ENCODE data around the gene BGLAP. TPM values are rescaled to one million over a fixed set of nuclear protein-coding genes. Genes with fewer than 3 reads are reported as not detected.

Gene BGLAP
- under 1 TPM in 6 of 9 donors, not detected in 3; 0.37 to 0.99 (median 0.65) TPM for total RNA-seq
- polyA plus RNA-seq = under 1 TPM; 0.32 to 0.57 TPM
- long read RNA-seq, donor 1, partial matches to known transcripts = 1 of 1 reads
- long read RNA-seq, donor 1, other reads (novel, unspliced or antisense) = 0 of 1 reads
- long read RNA-seq, donor 2 = 0 reads
- long read RNA-seq, donor 3 = 0 reads

DNA sequence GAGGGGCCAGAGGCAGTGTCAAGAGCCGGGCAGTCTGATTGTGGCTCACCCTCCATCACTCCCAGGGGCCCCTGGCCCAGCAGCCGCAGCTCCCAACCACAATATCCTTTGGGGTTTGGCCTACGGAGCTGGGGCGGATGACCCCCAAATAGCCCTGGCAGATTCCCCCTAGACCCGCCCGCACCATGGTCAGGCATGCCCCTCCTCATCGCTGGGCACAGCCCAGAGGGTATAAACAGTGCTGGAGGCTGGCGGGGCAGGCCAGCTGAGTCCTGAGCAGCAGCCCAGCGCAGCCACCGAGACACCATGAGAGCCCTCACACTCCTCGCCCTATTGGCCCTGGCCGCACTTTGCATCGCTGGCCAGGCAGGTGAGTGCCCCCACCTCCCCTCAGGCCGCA, at the start of gene BGLAP:
BGLAP (plus strand) TSS at position 259 of the 400 bp plus-strand sequence; CDS start at position 307, 48 bp downstream.
- no peak for DNase-seq
- Histone ChIP-seq H3K27ac (no peak within 1 kb of the TSS), H3K4me3 (no peak within 1 kb of the TSS), H3K4me1 (peaks cover 3 to 19% (median 12%) of the 10 kb centered on the region in 12 donors), H3K36me3 (peaks cover 0 to 51% (median 38%) of the 10 kb centered on the region in 9 donors), H3K27me3 (peaks cover 0 to 17% (median 14%) of the 10 kb centered on the region in 9 donors), H3K9me3 (no peaks in the 10 kb centered on the region)
- intact Hi-C loops (cut with DNase I) = loop anchor here in 1 of 10 donors (10.0 kb wide), 1 partner anchor 73 kb away; no protein-coding TSS in a partner anchor
- 85 to 90% (median 90%) methylated on average over 12 to 14 of the region's 14 CpGs for WGBS, 4 donors
- TF ChIP-seq POLR2A (IDR thresholded peaks at IDR 0.05) = no peak
- TF ChIP-seq, protein P1, sequence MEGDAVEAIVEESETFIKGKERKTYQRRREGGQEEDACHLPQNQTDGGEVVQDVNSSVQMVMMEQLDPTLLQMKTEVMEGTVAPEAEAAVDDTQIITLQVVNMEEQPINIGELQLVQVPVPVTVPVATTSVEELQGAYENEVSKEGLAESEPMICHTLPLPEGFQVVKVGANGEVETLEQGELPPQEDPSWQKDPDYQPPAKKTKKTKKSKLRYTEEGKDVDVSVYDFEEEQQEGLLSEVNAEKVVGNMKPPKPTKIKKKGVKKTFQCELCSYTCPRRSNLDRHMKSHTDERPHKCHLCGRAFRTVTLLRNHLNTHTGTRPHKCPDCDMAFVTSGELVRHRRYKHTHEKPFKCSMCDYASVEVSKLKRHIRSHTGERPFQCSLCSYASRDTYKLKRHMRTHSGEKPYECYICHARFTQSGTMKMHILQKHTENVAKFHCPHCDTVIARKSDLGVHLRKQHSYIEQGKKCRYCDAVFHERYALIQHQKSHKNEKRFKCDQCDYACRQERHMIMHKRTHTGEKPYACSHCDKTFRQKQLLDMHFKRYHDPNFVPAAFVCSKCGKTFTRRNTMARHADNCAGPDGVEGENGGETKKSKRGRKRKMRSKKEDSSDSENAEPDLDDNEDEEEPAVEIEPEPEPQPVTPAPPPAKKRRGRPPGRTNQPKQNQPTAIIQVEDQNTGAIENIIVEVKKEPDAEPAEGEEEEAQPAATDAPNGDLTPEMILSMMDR (IDR thresholded peaks at IDR 0.05) = no peak
- ATAC-seq = no peak

DNA sequence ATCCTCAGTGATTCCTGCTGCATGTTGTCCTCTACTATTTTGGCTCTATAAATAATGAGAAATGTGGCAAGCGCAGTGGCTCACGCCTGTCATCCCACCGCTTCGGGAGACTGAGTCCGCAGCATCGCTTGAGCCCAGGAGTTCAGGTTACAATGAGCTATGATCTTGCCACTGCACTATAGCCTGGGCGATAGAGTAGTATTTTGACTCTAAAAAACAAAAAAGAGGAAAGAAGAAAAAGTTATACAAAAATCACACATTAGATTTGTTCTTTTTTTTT, 48.8 kb upstream of the BGLAP start:
- H3K9me3 ChIP-seq = no peaks in the 10 kb centered on the region

DNA sequence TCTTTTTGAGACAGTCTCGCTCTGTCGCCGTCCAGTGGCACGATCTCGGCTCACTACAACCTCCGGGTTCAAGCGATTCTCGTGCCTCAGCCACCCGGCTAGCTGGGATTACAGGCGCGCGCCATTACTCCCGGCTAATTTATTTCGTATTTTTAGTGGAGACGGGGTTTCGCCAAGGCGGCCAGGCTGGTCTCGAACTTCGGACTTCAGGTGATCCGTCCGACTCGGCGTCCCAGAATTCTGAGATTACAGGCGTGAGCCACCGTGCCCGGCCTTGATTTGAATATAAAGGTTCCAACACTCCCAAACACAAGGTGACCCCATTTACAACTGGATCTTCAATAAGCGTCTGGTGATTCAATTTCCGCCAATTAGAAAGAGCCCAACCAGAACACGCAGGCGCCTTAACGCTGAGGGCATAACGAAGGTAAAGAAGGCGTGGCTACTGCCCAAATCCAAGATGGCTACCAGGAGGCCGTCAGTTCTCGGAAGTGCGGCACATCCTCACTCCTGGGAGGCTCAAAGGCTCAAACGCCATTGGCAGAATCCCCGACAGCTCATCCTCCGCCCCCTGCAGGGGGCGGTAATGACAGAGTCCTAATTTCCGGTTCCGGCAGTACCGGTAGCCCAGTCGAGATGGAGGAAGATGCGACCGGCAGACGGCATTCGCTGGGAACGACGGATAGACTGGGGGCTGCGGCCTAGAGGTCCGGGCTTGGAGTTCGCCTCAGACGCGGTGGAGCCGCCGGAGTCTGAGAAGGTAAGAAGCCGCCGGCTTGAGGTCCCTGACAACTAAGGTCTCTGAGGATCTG, 48.3 kb upstream of the BGLAP start, which contains the start of gene SLC25A44:
SLC25A44 (plus strand) TSS at position 617 of the 812 bp plus-strand sequence. CDS start 5,744 bp downstream, outside the sequence.
- Histone ChIP-seq H3K27ac (peak within 1 kb of the TSS in 11 of 12 donors; percentile 74 to 92 (median 88)), H3K36me3 (peaks cover 0 to 26% (median 5%) of the 10 kb centered on the region in 9 donors), H3K9me3 (no peaks in the 10 kb centered on the region), H3K4me3 (peak within 1 kb of the TSS; percentile 59 to 99 (median 82)), H3K4me1 (peaks cover 0 to 51% (median 27%) of the 10 kb centered on the region in 12 donors), H3K27me3 (no peaks in the 10 kb centered on the region)
- WGBS, 4 donors = 2 to 6% (median 5%) methylated on average over 57 to 59 of the region's 59 CpGs
- DNase-seq (peak; percentile 96 to 97 (median 97)), ATAC-seq (peak; percentile 99 to 100 (median 100))
- intact Hi-C loops (cut with DNase I) = loop anchor here in 2 of 10 donors (2.0 to 5.0 kb wide), 3 partner anchors 19 to 46 kb away; partner anchors contain the start of gene PMF1 (in 1 of the 2)
- peak in 1 of 2 donors; percentile 71 for TF ChIP-seq POLR2A (IDR thresholded peaks at IDR 0.05)
- TF ChIP-seq, protein P1 (IDR thresholded peaks at IDR 0.05) = peak; percentile 35 to 82 (median 66)

More for the DNA sequence above, 48.8 kb upstream of the BGLAP start:
- no peak for ATAC-seq
- H3K27ac ChIP-seq = peak overlapping the region in 11 of 12 donors; percentile 74 to 92 (median 88)
- H3K4me3 ChIP-seq = peak overlapping the region; percentile 59 to 99 (median 82)
- H3K36me3 ChIP-seq = peaks cover 0 to 23% (median 5%) of the 10 kb centered on the region in 9 donors
- DNase-seq = no peak
- peaks cover 0 to 46% (median 27%) of the 10 kb centered on the region in 12 donors for H3K4me1 ChIP-seq
- TF ChIP-seq, protein P1 (IDR thresholded peaks at IDR 0.05) = no peak
- TF ChIP-seq POLR2A (IDR thresholded peaks at IDR 0.05) = no peak
- WGBS, 4 donors = 77 to 92% (median 89%) methylated on average over 7 of the region's 7 CpGs
- intact Hi-C loops (cut with DNase I) = loop anchor here in 1 of 10 donors (2.0 to 5.0 kb wide), 2 partner anchors 32 to 46 kb away; no protein-coding TSS in a partner anchor
- no peaks in the 10 kb centered on the region for H3K27me3 ChIP-seq

DNA sequence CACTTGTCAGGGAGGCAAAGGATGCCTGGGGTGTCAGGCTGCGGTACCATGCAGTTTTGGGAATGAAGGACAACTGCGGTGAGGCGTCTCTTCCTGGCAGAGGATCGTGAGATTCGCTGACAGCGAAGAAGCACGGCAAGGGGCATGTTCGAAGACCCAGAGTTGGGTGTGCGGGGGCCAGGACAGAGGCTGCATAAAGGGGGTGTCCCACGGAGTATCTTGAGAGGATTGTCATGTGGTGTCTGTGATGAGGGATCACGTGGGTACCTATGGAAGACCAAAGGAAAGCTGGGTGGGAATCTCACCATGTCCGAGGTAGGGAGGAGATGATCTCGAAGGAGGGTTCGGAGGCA, 47.7 kb upstream of the BGLAP start:
- Histone ChIP-seq H3K27ac (peak overlapping the region in 11 of 12 donors; percentile 62 to 92 (median 87)), H3K9me3 (no peaks in the 10 kb centered on the region), H3K4me1 (peaks cover 0 to 53% (median 27%) of the 10 kb centered on the region in 12 donors), H3K36me3 (peaks cover 0 to 29% (median 5%) of the 10 kb centered on the region in 9 donors), H3K4me3 (peak overlapping the region; percentile 59 to 99 (median 82)), H3K27me3 (no peaks in the 10 kb centered on the region)
- no peak for ATAC-seq
- WGBS, 4 donors = 12 to 14% (median 13%) methylated on average over 14 of the region's 14 CpGs
- intact Hi-C loops (cut with DNase I) = loop anchor here in 2 of 10 donors (2.0 to 5.0 kb wide), 2 partner anchors 19 to 47 kb away; partner anchors contain the start of gene PMF1 (in 1 of the 2)
- TF ChIP-seq POLR2A (IDR thresholded peaks at IDR 0.05) = no peak
- TF ChIP-seq, protein P1 (IDR thresholded peaks at IDR 0.05) = no peak
- no peak for DNase-seq
